Measurements from ENCODE around the gene HLF. TPM values are rescaled to one million over a fixed set of nuclear protein-coding genes. Genes with fewer than 3 reads are reported as not detected.

Gene HLF
- total and polyA plus RNA-seq, 2 donors (not counting 3 experiments of a cell fraction or from before 2014, with no cell fraction given), result not detected

- BruUV-seq (replicated peaks), result no TSS peak
- Histone ChIP-seq H3K9me3 (replicated peaks; ENCODE audit: control insufficient read depth, insufficient read depth, low read length) (no peaks in the 10 kb centered on the region), H3K27ac (ENCODE audit: insufficient read depth, low read depth, low read length) (no peak overlapping the region), H3K4me1 (ENCODE audit: control insufficient read depth, extremely low read depth, insufficient read depth, low read length) (no peaks in the 10 kb centered on the region), H3K79me2 (ENCODE audit: control insufficient read depth, insufficient read depth, low read length) (no peaks in the 10 kb centered on the region), H3K4me2 (ENCODE audit: insufficient read depth, low read length) (no peak overlapping the region), H3K27me3 (ENCODE audit: control insufficient read depth in 2 of 2, insufficient read depth in 2 of 2, low read length in 2 of 2) (no peaks in the 10 kb centered on the region), H3K9ac (replicated peaks; ENCODE audit: extremely low read depth, insufficient read depth, low read length) (no peak overlapping the region), H2AFZ (ENCODE audit: low read depth, low read length) (no peak overlapping the region), H3K4me3 (replicated peaks in 1 of 3; ENCODE audit: insufficient read depth in 1 of 3, low read depth in 1 of 3, low read length in 3 of 3) (no peak overlapping the region), H3K36me3 (ENCODE audit: control insufficient read depth in 2 of 2, extremely low read depth in 1 of 2, insufficient read depth in 2 of 2, low read length in 2 of 2) (no peaks in the 10 kb centered on the region), H4K20me1 (replicated peaks; ENCODE audit: control insufficient read depth, extremely low read depth, insufficient read depth, low read length) (no peaks in the 10 kb centered on the region), H3K9me1 (replicated peaks; ENCODE audit: control insufficient read depth, extremely low read depth, insufficient read depth, low read length) (no peaks in the 10 kb centered on the region)
- FAIRE-seq (no peak), DNase-seq (ENCODE audit: low read depth, low spot score) (no peak)
- intact Hi-C loops (cut with micrococcal nuclease), result no loop called here
- dilution Hi-C loops (cut with MboI; ENCODE audit: extremely low pct_ligation_motif_present, low sequenced_read_pairs), result no loop called here
- CTCF ChIA-PET, result no interaction called here
- TF ChIP-seq GATA2 (IDR thresholded peaks at IDR 0.05; ENCODE audit: insufficient read depth, insufficient read length, low read depth, low read length) (no peak), MAX (IDR thresholded peaks at IDR 0.05; ENCODE audit: insufficient read depth, insufficient read length) (no peak), MYC (IDR thresholded peaks at IDR 0.05; ENCODE audit: low read depth, low read length) (no peak), JUN (IDR thresholded peaks at IDR 0.05; ENCODE audit: borderline replicate concordance, insufficient read depth, insufficient read length, low read depth) (no peak), CTCF (IDR thresholded peaks at IDR 0.05; ENCODE audit: extremely low read depth in 1 of 2, insufficient read depth in 1 of 2, low read depth in 1 of 2, low read length in 2 of 2) (no peak), POLR2A (IDR thresholded peaks at IDR 0.05; ENCODE audit: low read depth, low read length) (no peak), EZH2 (IDR thresholded peaks at IDR 0.05; ENCODE audit: borderline replicate concordance, low read depth, low read length, severe bottlenecking) (no peak), FOS (IDR thresholded peaks at IDR 0.05; ENCODE audit: borderline replicate concordance, insufficient read depth, low read length) (no peak), POLR2AphosphoS5 (IDR thresholded peaks at IDR 0.05; ENCODE audit: insufficient read depth, low read depth, low read length) (no peak)
- POLR2A ChIA-PET, result no interaction called here
Measured at GRCh38 chr17:55316499-55316898, 51.7 kb downstream of the HLF start.

Data from endothelial cell of umbilical vein (primary cell).